ENCODE measurements around the gene ZNF670. TPM values are rescaled to one million over a fixed set of nuclear protein-coding genes. Genes with fewer than 3 reads are reported as not detected.

ZNF670 gene
- total RNA-seq, 1 donor = 4.3 TPM

DNA sequence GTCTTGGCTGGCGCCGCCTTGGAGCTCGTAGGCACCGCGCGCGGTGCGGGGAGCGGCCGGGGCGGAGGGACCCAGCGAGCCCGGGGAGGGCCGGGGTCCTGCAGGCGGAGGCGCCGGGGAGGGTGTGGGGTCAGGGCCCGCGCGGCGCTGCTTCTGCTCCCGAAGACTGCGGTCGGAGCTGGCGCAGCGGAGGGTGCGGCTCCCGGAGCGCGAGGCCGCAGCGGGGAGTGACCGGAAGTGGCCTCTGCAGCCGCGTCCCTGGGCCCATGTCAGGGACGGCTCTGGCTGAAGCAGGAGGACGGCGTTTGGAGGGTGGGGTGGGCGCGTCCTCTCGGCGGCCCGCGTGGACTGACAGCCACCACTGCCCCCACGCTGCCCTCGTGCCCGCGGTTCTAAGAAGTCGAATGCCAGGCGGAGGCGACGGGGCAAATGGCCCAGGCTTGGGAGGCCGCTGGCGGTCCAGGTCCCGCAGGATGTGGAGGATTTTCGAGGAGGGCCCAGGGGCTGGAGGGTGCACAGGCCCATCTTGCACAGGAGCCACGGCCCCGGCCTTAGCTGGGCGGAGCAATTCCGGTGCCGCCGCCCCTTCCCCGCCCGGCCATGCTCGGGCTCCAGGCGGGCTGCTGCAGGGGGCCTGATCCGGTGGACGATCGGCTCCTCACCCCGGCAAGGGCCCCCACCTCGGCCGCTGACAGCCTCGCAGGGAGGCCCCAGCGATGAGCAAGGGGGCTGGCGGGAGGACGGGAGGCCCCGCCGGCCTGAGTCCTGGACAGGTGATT, 33.3 kb upstream of the ZNF670 start:
- H3K4me3 ChIP-seq (ENCODE audit: low read depth, low read length) = peak overlapping the region; percentile 67
- DNase-seq (ENCODE audit: low read depth) = peak; percentile 67
- TF ChIP-seq, protein P1, sequence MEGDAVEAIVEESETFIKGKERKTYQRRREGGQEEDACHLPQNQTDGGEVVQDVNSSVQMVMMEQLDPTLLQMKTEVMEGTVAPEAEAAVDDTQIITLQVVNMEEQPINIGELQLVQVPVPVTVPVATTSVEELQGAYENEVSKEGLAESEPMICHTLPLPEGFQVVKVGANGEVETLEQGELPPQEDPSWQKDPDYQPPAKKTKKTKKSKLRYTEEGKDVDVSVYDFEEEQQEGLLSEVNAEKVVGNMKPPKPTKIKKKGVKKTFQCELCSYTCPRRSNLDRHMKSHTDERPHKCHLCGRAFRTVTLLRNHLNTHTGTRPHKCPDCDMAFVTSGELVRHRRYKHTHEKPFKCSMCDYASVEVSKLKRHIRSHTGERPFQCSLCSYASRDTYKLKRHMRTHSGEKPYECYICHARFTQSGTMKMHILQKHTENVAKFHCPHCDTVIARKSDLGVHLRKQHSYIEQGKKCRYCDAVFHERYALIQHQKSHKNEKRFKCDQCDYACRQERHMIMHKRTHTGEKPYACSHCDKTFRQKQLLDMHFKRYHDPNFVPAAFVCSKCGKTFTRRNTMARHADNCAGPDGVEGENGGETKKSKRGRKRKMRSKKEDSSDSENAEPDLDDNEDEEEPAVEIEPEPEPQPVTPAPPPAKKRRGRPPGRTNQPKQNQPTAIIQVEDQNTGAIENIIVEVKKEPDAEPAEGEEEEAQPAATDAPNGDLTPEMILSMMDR (IDR thresholded peaks at IDR 0.05; ENCODE audit: insufficient read depth, low read depth, low read length) = no peak

DNA sequence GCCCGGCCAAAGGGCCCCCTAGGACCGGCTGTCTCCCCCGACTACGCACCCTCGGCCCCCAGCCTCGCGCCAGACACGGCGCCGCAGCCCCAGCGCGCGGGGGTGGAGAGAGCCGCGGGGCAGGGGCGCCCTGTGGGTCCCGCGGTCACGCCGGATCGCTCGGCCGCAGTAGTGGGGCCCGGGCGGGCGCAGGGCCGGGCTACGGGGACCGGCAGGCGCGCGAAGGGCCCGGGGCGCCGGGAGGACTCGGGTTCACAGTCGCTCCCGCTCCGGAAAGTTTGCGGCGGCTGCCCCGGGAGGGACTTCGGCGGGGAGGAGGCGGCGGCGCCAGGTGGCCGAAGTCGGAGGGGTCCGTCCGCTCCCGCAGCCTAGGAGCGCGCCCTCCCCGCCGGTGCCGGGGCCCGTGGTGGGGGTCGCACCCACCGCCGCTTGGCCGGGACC, 32.7 kb upstream of the ZNF670 start:
- TF ChIP-seq, protein P1 (IDR thresholded peaks at IDR 0.05; ENCODE audit: insufficient read depth, low read depth, low read length) = no peak
- peak overlapping the region; percentile 67 for H3K4me3 ChIP-seq (ENCODE audit: low read depth, low read length)
- DNase-seq (ENCODE audit: low read depth) = no peak

DNA sequence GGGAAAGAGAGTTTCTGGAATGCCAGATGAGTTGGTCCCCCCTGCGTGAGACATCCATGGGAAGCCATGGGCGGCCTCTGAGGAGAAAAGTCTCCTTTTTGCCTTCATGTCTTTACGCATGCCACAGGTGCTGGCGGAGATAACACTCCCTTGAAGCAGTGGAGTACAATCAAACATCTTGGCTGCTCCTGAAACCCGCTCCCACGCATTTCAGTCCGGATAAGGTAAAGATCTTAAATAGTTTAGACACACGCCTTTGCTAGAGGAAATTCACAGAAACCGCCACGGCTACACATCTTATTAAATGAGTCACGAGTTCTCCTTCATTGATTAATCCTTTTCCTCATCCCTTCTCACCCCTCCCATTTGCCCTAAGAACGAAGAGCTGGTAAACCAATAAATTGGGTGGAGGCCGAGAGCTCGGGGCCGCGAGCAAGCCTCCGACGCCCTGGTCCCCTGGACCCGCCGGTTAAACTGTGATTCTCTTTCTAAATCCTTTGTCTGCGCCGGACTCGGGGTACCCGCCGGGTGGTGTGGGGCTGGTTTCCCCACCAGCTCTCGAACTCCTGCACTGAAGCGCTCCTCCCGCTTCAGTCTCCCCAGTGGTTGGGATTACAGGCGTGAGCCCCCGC, 32.1 kb upstream of the ZNF670 start:
- TF ChIP-seq, protein P1 (IDR thresholded peaks at IDR 0.05; ENCODE audit: insufficient read depth, low read depth, low read length) = no peak
- H3K4me3 ChIP-seq (ENCODE audit: low read depth, low read length) = peak overlapping the region; percentile 67
- DNase-seq (ENCODE audit: low read depth) = no peak

DNA sequence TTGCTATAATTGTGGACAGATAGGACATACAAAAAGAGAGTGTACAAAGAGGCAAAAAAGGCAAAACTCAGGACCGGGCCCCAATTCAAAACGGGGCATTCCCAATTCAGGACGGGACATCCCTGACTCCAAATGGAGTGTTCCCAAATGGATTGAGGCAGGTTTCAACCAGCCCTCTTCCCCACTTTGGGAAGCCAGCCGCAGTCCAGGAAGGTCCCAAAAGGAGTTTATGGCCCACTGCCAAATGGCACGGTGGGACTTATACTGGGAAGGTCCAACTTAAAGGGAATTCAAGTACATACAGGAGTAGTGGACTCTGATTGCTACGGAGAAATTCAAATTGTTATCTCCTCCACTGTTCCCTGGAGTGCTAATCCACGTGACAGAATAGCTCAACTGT, 29.1 kb upstream of the ZNF670 start:
- H3K4me3 ChIP-seq (ENCODE audit: low read depth, low read length) = no peak overlapping the region
- no peak for DNase-seq (ENCODE audit: low read depth)
- TF ChIP-seq, protein P1 (IDR thresholded peaks at IDR 0.05; ENCODE audit: insufficient read depth, low read depth, low read length) = no peak

DNA sequence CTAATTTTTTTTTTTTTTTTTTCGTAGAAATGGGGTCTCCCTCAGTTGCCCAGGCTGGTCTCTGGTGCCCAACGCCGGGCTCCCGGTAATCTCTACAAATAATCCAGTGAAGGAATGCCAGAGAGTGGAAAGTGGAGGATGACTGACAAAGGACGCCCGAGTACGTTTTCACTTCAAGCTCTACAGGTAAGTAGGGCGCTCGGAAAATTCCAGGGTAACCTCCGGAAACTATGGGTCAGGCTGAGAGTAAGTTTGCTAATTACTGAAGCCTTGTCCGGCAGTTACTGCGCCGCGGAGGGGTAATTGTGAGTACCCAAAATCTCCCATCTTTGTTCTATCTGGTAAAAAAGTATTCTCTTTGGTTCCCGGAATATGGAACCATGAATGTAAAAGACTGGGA, 27.4 kb upstream of the ZNF670 start:
- DNase-seq (ENCODE audit: low read depth) = no peak
- TF ChIP-seq, protein P1 (IDR thresholded peaks at IDR 0.05; ENCODE audit: insufficient read depth, low read depth, low read length) = no peak
- no peak overlapping the region for H3K4me3 ChIP-seq (ENCODE audit: low read depth, low read length)

DNA sequence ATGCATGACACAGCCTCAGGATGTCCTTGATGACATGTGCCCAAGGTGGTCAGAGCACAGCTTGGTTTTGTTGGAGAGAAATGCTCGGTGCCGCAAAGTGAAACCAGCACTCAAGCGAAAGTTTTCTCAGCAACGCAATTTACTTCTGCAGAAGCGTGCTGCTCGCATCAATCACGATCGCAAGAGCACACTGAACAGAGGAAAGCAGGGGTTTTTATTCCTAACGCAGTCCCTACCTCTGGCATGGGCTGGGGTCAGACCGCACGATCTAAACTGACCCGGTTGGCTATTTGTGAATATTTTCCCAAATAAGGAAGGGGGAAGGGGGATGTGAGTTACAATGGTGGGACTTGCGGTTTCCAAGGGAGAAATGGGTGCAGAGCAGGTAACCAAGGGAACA, 26.4 kb upstream of the ZNF670 start:
- H3K4me3 ChIP-seq (ENCODE audit: low read depth, low read length) = peak overlapping the region; percentile 87
- DNase-seq (ENCODE audit: low read depth) = no peak
- TF ChIP-seq, protein P1 (IDR thresholded peaks at IDR 0.05; ENCODE audit: insufficient read depth, low read depth, low read length) = no peak
